NCI-H526 treated with DMSO at 0.1 percent for 48 hours (cell line): ENCODE measurements around the gene PDE4D.
"Not testable (repeated sequence)": the region's sequence is repeated elsewhere in the genome, so short reads cannot be mapped to it uniquely, and the experiment has no call there.

Experiments used
- DNase-seq: peaks from one replicate; lab custom pipeline; 2025; lab: John Stamatoyannopoulos, UW

The PDE4D gene

GRCh38 chr5:59608745-59609144 is 284.8 kb downstream of the PDE4D start:
- DNase-seq = no peak

DNA sequence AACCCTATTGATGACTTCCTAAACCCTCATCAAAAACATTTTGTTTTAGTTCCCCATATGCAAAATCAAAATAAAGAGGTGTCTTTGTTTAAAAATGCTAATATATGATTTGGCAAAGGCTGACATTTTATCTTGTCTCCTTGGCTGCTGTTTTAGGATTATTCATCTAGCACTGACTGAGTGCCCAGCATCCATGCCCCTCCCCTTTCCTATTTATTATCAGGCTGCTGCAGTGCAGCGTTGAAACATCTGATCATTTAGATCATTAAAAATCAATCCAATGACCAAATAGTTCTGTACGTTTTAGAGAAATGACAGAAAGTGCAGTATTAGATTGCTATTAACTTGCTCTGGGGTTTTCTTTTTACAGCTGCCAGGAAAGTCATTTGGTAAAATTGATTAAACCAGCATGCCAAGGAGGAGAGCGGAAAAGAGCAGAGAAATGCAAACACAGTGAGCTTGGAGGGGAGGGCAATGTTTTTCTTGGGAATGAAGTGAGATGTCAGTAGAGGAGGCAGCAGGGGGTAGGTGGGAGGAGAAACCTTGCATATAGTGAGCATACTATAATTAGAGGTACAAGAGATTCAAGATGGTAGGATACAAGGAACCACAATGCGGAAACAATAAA is 286.3 kb downstream of the PDE4D start:
- no peak for DNase-seq

DNA sequence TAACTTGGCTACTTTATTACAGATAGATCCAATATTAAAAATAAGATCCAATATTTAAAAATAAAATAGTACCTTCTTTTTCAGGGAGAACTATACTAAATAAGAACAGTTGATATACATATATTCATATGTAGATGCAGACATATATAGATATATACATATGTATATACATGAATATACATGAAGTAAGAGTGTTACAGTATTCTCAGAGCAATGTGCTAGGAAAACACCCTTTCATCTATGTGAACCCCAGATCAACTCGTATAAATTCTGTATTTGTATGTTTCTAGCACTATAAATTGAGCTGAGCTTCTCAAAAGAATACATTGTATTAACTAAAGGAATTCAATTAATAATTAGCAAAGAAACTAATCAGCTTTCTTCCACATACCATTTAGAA is 287.6 kb downstream of the PDE4D start:
- no peak for DNase-seq

- DNase-seq = no peak
These were observed 289.4 kb downstream of the PDE4D start for GRCh38 chr5:59604111-59604510.

- DNase-seq = no peak
These were observed 292.5 kb downstream of the PDE4D start for GRCh38 chr5:59600998-59601397.

DNA sequence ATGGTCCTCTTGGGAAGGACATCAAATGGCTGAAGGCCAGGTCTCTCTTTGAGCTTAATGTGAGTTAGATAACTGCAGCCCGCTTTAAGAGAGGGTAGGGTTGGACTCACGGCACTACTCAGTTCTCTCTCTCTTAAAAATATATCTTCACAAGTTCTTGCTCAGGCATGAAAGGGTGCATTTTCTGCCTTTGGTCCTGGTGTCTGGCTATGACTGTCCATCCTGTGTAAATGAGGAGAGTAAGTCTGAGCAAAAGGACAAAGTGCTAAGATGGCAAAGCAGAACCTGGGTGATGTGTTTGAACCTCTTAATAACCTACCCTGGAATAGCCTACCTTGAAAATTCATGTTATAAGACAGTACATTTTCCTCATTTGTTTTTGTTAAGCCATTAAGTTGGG is 293.4 kb downstream of the PDE4D start:
- DNase-seq = no peak

DNA sequence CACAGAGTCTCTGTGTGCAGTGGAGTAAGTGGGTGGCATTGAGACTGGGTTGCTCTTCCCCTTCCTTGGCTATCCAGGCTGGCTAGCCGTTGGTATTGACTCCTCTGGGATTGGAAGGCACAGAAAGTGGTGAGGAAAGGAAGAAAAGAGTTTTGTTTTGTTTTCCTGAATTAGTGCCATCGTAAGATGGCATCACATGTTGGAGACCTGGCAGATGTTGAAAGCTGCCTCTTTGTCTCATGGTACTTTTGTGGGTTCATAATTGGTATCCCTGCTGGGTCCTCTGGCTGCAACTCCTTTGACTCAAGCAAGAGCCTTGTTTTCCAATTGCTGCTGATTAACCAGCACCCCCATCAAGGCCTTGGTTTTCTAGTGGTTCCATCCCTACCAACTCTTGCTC is 293.8 kb downstream of the PDE4D start:
- no peak for DNase-seq

GRCh38 chr5:59598547-59598874 is 295.0 kb downstream of the PDE4D start:
- DNase-seq = no peak

DNA sequence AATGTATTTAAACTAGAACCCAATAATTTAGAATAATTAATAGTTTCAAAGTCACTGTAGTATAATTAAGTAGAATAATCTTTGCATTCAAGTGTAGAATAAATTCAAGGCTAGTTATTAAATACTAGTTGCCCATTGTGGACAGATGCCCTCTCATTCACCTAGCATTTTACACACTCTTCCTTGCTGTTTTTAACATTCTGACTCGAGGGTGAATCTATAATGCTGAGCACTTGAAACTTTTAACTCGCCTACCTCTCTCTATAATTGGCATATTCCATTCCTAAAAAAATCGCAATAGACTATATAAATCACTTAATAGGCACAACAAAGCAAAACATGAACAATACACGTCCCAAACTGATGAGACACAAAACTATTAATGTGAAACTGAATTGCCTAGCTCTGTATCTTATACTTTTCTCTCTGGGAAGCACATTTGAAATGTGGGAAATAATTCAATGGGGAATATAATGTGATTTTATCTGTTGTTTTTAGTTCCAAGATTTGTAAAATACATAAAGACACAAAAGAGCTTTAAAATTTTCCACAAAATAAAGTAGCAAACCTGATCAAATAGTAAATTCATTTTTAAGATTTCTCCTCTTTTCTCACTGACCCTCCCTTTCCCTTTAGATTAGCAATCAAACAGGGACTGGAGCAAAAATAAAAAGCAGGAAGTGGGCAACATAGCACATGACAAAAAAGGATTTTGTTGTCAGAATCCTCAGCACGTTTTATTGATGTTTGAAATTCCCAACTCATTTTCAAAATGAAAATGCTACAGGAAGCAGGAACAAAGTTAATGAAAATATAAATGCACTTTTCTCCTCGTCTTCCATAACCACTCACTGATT is 295.6 kb downstream of the PDE4D start:
- DNase-seq = no peak

DNA sequence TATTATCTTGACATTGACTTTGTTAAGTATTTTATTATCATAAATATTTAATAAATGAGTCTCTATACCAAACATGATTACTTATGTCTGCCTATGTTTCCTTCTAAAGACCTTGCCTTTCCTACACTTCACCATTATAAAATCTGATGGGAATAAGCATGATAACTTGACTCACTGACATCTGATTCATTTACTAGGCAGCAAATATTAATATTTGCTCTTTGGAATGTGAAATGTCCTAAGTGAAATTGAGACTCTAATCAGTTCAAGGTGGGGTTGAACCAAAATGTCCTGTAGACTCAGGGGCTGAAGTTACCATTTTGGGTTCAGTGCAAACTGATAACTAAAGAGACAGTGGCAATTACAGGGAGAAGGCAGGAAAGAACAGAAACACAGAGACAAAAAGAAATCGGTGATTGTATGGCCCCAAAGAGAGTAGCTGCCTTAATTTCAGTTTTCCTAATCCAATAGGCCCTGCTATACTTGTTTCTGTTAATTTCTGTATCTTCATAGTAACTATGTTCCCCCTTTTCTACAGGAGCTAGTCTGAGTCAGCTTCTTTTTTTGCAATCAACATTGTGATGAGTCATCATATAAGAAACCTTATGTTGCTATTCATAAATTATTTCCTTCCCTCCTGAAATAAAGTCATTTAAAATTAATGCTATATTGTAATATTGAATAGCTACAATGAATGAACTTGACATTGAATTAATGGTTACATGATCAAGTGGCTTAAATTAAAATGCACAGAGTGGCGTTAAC is 296.8 kb downstream of the PDE4D start:
- DNase-seq = no peak

DNA sequence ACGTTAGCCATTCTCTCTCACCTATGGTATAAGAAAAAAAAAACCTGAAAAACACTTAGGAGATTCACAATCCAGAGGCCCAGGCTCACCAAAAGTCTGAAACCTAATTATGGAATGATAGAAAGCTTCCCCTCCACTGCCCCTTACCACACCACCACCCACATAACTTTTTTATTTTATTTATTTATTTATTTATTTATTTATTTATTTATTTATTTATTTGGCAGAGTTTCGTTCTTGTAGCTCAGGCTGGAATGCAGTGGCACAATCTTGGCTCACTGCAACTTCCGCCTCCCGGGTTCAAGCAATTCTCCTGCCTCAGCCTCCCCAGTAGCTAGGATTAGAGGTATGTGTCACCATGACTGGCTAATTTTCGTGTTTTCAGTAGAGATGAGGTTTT is 299.4 kb downstream of the PDE4D start:
- DNase-seq = not testable (repeated sequence)

DNA sequence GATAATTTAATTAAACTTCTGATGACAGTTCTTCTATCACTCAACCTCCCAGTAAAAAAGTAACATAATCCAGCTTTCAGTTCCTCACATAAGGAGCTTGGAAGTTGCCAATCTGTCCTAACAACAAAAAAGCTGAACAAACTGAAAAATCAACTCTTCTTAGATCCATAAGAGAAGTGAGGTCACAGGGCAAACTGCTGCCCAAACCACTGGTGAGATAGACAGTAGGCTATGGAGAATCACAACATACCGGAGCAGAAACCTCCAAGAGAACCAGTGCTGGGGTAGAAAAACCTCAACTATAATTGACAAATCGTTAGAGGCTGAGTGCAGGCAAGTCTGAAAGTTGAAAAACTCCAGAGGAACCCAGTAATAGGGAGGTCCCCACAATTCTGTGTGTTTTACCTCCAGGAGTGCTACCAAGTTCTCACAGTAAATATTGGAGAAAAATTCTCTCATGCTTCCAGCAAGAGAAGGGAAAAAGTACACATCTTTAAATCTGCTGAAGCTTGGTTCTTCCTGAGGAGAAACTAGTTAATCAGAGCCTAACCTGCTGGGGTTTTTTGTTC is 300.0 kb downstream of the PDE4D start:
- no peak for DNase-seq

DNA sequence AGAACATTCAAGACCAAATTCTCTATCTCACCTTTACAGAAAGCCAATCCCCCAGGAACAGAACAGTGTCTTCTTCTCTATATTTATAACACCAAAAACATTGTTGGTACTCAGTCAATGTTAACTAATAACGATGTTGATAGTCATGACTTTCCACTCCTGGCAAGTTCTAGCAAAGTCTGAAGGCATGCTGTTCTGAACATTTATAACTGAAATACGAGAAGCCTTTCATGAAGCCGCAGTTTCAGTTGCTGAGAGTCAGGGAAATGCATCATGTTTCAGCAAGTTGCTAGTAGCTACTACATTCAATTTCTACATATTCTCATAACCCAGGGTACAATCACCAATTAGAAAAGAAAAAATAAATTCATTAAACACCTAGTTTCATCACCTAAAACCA is 301.4 kb downstream of the PDE4D start:
- no peak for DNase-seq

- DNase-seq = no peak
These were observed 302.4 kb downstream of the PDE4D start for GRCh38 chr5:59591162-59591561.

DNA sequence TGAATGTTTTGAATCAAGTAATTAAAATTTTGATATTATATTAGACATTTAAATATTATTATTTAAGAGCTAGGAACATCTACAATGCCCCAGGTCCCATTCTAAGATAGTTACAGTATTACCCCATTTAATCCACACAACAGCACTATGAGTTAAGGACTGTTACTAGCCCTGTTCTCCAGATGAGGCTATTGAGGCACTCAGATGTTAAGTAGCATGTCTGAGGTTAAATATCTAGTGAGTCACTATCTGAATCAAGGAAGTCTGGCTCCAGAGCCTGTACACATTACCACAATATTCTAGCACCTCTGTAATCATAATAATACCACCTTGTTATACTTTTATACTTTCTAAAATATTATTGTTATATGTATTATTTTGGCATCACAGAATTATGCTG is 304.6 kb downstream of the PDE4D start:
- DNase-seq = no peak

DNA sequence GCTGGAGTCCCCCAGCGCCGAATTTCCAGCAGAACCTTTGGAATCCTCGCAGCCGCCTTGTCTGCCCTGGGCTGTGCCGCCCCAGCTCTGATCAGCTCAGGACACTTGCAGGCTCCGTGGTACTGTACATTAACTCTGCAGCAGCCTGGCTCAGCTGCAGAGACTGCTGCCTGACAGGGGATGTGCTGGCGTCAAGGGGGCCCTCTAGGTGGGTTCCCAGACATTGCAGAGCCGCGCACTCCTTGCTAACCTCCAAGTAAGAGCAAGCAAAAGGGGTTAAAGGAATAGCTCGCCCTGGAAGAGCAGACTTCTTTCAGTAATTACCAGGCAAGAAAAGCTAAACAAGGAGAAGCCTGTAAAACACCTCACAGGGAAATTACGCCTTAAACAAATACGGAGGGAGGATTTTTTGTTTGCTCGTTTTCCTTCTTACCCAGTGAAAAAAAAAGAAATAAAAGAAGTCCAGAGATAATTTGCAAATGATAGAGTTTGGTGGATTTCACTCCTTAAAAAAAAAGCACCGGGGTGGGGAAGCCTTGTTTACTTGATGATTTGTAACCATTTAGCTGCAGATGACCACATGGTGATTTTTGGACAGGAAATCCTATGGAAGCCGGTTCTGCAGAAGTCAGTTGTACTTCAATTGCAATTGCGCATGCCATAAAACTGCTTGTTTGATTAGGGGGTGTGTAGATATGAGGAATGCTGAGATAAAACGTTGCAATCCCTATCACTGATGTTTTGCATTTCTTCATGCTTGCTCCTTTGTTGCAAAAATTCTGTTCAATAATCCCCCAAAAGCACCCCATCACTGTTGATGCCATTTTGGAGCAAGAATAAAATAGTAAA is 305.8 kb downstream of the PDE4D start:
- DNase-seq = no peak

- DNase-seq = no peak
These were observed 306.7 kb downstream of the PDE4D start for GRCh38 chr5:59586841-59587240.

DNA sequence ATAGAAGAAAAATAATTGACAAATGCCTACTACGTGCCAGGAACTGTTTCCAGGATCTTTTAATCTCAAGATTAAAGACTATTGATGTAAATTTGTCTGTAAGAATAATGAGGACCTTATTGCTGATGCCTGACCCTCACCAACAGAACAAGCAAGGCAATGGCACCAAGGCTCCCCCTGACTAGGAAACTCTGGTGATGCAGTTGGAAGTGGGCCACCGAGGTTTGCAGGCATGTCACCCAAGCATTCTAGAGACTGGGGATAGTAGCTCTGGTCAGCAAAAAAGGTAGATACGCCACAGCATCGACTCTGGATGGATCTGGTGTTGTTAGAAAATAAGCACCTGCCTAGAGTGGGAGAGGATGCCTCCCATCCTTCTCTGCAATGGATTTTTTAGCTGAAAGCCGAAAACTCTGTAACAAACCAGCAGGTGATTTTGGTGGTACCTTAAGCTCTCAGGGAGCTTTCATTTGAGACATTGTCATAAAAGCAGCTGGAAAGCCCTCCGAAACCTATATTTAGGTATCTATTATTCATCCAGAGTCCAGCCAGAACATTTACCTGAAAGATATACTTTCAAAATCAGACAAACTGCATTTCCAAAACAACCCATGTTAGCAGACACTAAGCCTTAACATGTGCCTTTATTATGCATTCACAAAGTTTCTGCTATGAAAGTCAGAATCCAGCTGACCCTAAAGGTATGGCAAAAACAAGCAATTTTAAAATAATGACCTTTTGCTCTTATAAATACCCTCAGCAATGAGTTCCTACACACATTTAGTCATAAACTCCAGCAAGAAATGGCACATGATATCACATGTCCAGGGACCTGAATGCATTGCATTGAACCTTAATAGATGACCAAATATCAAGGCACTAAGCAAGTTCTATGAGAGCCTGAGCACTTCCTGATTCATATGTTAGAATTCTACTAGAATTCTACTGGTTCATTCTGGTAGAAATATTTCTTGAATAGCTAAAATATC is 308.4 kb downstream of the PDE4D start:
- DNase-seq = no peak

GRCh38 chr5:59583810-59584562 is 309.5 kb downstream of the PDE4D start:
- DNase-seq = no peak
